ENCODE data around the gene EFCC1. TPM values are rescaled to one million over a fixed set of nuclear protein-coding genes. Genes with fewer than 3 reads are reported as not detected.

The EFCC1 gene
- total and polyA plus RNA-seq, 2 of the 13 experiments (the other 11 are each of a cell fraction or from before 2014, with no cell fraction given), result not detected

GRCh38 chr3:129061023-129061887 lies 60.2 kb downstream of the EFCC1 start (continued):
- TF ChIP-seq RAD21 (CRISPR knock-in tag; IDR thresholded peaks at IDR 0.05) (no peak), ZNF556 (CRISPR knock-in tag; IDR thresholded peaks at IDR 0.05; ENCODE audit: borderline replicate concordance) (no peak), HDAC6 (IDR thresholded peaks at IDR 0.05; ENCODE audit: low read depth, low read length) (no peak), FOSL1 (CRISPR knock-in tag; IDR thresholded peaks at IDR 0.05; ENCODE audit: borderline replicate concordance) (no peak), JUN (CRISPR knock-in tag; IDR thresholded peaks at IDR 0.05) (no peak), ZKSCAN1 (IDR thresholded peaks at IDR 0.05; ENCODE audit: low read length) (no peak)

- Histone ChIP-seq H3K36me3 (replicated peaks in 1 of 2; ENCODE audit: control insufficient read depth in 1 of 2, insufficient read depth in 2 of 2, low read length in 2 of 2) (no peaks in the 10 kb centered on the region), H3K4me3 (replicated peaks in 1 of 3; ENCODE audit: insufficient read depth in 1 of 3, low read depth in 2 of 3, low read length in 3 of 3) (no peak overlapping the region), H3K4me1 (ENCODE audit: insufficient read depth, low read length) (0 out of 2 replicates have a peak, but pooled peaks cover 7% of the 10 kb centered on the region), H3K4me2 (ENCODE audit: low read depth, low read length) (no peak overlapping the region), H3K9ac (ENCODE audit: insufficient read depth, low read depth, low read length) (no peak overlapping the region), H2AFZ (ENCODE audit: low read length) (no peak overlapping the region), H3K79me2 (ENCODE audit: insufficient read depth, low read length) (no peaks in the 10 kb centered on the region), H3K27ac (ENCODE audit: extremely low read length, insufficient read depth, low read length) (no peak overlapping the region), H3K27me3 (ENCODE audit: control insufficient read depth in 1 of 2, insufficient read depth in 2 of 2, low read length in 2 of 2) (peaks cover 1 to 40% of the 10 kb centered on the region in 2 experiments; a peak in 3 of 5 replicates), H3K9me3 (ENCODE audit: low read length) (no peaks in the 10 kb centered on the region), H4K20me1 (ENCODE audit: insufficient read depth, low read length) (no peaks in the 10 kb centered on the region)
- in situ Hi-C loops (cut with HindIII; ENCODE audit: extremely low pct_ligation_motif_present, low pct_unique_long_range_greater_than_20kb) (no loop called here), intact Hi-C loops (cut with micrococcal nuclease; ENCODE audit: unreplicated experiment) (no loop called here)
- ChIA-PET POLR2A (no interaction called here), CTCF (ENCODE audit: low intra/inter-chr PET ratio, low total read pairs) (no interaction called here)
- DNase-seq (ENCODE audit: low spot score) (no peak), FAIRE-seq (no peak), ATAC-seq (peak; percentile 46)
- TF ChIP-seq ZFP82 (CRISPR knock-in tag; IDR thresholded peaks at IDR 0.05; ENCODE audit: borderline replicate concordance) (no peak), ZNF253 (CRISPR knock-in tag; IDR thresholded peaks at IDR 0.05; ENCODE audit: borderline replicate concordance) (no peak), CENPT (CRISPR knock-in tag; IDR thresholded peaks at IDR 0.05; ENCODE audit: low read depth) (no peak), NFYB (CRISPR knock-in tag; IDR thresholded peaks at IDR 0.05) (no peak), ZMYM4 (CRISPR knock-in tag; IDR thresholded peaks at IDR 0.05) (no peak), CBX2 (IDR thresholded peaks at IDR 0.05; ENCODE audit: low read depth, low read length) (no peak), CBX2 (CRISPR knock-in tag; IDR thresholded peaks at IDR 0.05; ENCODE audit: low read depth) (no peak), ZNF432 (CRISPR knock-in tag; IDR thresholded peaks at IDR 0.05; ENCODE audit: borderline replicate concordance) (no peak)
- WGBS (ENCODE audit: low lambda C conversion rate), result 2% methylated on average over 5 of the region's 32 CpGs
- no TSS peak for BruUV-seq (replicated peaks)
Observed at GRCh38 chr3:129061888-129062834, 61.1 kb downstream of the EFCC1 start.

Data from HepG2 (cell line).